ENCODE measurements around the gene PCSK2.

The PCSK2 gene

GRCh38 chr20:17469246-17470030 lies 242.6 kb downstream of the PCSK2 start:
- H3K4me2 ChIP-seq (ENCODE audit: low read length) = no peak overlapping the region
- no peak overlapping the region for H4K12ac ChIP-seq (ENCODE audit: low read depth, low read length)
- H3K4me1 ChIP-seq (ENCODE audit: control insufficient read depth in 1 of 2, insufficient read depth in 2 of 2, low read length in 2 of 2) = no peaks in the 10 kb centered on the region
- no peak overlapping the region for H3K9ac ChIP-seq (ENCODE audit: low read length)
- H3K23ac ChIP-seq (ENCODE audit: low read length) = no peak overlapping the region
- H3K79me2 ChIP-seq (ENCODE audit: control insufficient read depth, insufficient read depth, low read length, poor library complexity) = no peaks in the 10 kb centered on the region
- no peak overlapping the region for H2BK12ac ChIP-seq (ENCODE audit: low read length)
- DNase-seq = no peak
- H2BK120ac ChIP-seq (ENCODE audit: insufficient read depth, low read length, poor library complexity) = no peak overlapping the region
- no peaks in the 10 kb centered on the region for H3K27me3 ChIP-seq (ENCODE audit: insufficient read depth, low read length)
- H3K14ac ChIP-seq (ENCODE audit: low read length) = no peak overlapping the region
- no peak overlapping the region for H3K27ac ChIP-seq (ENCODE audit: low read depth, low read length)
- H2AK5ac ChIP-seq (ENCODE audit: low read length) = no peak overlapping the region
- no peak overlapping the region for H2AFZ ChIP-seq (ENCODE audit: insufficient read depth, low read length, poor library complexity)
- H3K36me3 ChIP-seq (ENCODE audit: control insufficient read depth in 1 of 2, insufficient read depth in 2 of 2, low read length in 2 of 2) = no peaks in the 10 kb centered on the region
- H4K8ac ChIP-seq (ENCODE audit: low read depth, low read length) = no peak overlapping the region
- H3K4me3 ChIP-seq (ENCODE audit: low read depth, low read length) = no peak overlapping the region
- no CpG with 5 or more reads among the region's 7 CpGs for WGBS (ENCODE audit: extremely low coverage, insufficient coverage, insufficient read length)
- no peak overlapping the region for H4K91ac ChIP-seq (ENCODE audit: low read depth, low read length)
- peaks cover 6% of the 10 kb centered on the region for H3K9me3 ChIP-seq (ENCODE audit: insufficient read depth, low read depth, low read length)
- no peak overlapping the region for H3K18ac ChIP-seq (ENCODE audit: low read length)
- no peaks in the 10 kb centered on the region for H3K79me1 ChIP-seq (ENCODE audit: low read length)
- H3K4ac ChIP-seq (ENCODE audit: low read depth, low read length) = no peak overlapping the region
- no peak overlapping the region for H2BK5ac ChIP-seq (ENCODE audit: low read depth, low read length, poor library complexity)

DNA sequence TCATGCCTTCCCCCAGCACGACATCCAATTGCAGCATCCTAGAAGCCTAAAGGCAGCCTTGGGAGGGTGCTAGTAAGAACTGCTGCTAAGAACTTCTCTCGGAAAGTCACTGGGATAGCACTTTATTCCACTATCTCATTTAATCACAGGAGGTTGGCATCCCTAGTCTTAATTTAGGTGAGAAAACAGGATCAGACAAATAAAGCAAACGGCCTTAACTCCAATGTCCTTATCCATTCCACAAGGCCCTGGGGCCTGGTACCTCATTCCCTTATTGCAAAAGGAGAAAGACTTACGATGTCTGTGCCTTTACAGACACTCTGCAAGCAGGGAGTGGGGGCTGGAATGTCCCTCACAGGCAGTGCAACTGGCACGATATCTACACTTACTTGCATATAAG lies 243.7 kb downstream of the PCSK2 start:
- no peaks in the 10 kb centered on the region for H3K27me3 ChIP-seq (ENCODE audit: insufficient read depth, low read length)
- H4K12ac ChIP-seq (ENCODE audit: low read depth, low read length) = no peak overlapping the region
- no peak overlapping the region for H2BK5ac ChIP-seq (ENCODE audit: low read depth, low read length, poor library complexity)
- no peak overlapping the region for H2BK12ac ChIP-seq (ENCODE audit: low read length)
- no peaks in the 10 kb centered on the region for H3K36me3 ChIP-seq (ENCODE audit: control insufficient read depth in 1 of 2, insufficient read depth in 2 of 2, low read length in 2 of 2)
- no peak overlapping the region for H3K9ac ChIP-seq (ENCODE audit: low read length)
- H2AK5ac ChIP-seq (ENCODE audit: low read length) = no peak overlapping the region
- no CpG with 5 or more reads among the region's 5 CpGs for WGBS (ENCODE audit: extremely low coverage, insufficient coverage, insufficient read length)
- H2AFZ ChIP-seq (ENCODE audit: insufficient read depth, low read length, poor library complexity) = no peak overlapping the region
- no peaks in the 10 kb centered on the region for H3K79me1 ChIP-seq (ENCODE audit: low read length)
- no peaks in the 10 kb centered on the region for H3K4me1 ChIP-seq (ENCODE audit: control insufficient read depth in 1 of 2, insufficient read depth in 2 of 2, low read length in 2 of 2)
- DNase-seq = no peak
- H3K18ac ChIP-seq (ENCODE audit: low read length) = no peak overlapping the region
- no peak overlapping the region for H3K27ac ChIP-seq (ENCODE audit: low read depth, low read length)
- no peak overlapping the region for H4K8ac ChIP-seq (ENCODE audit: low read depth, low read length)
- H3K4ac ChIP-seq (ENCODE audit: low read depth, low read length) = no peak overlapping the region
- no peak overlapping the region for H3K14ac ChIP-seq (ENCODE audit: low read length)
- no peak overlapping the region for H2BK120ac ChIP-seq (ENCODE audit: insufficient read depth, low read length, poor library complexity)
- H3K23ac ChIP-seq (ENCODE audit: low read length) = no peak overlapping the region
- no peak overlapping the region for H3K4me2 ChIP-seq (ENCODE audit: low read length)
- H3K4me3 ChIP-seq (ENCODE audit: low read depth, low read length) = no peak overlapping the region
- no peak overlapping the region for H4K91ac ChIP-seq (ENCODE audit: low read depth, low read length)
- no peaks in the 10 kb centered on the region for H3K79me2 ChIP-seq (ENCODE audit: control insufficient read depth, insufficient read depth, low read length, poor library complexity)
- H3K9me3 ChIP-seq (ENCODE audit: insufficient read depth, low read depth, low read length) = peaks cover 3% of the 10 kb centered on the region

DNA sequence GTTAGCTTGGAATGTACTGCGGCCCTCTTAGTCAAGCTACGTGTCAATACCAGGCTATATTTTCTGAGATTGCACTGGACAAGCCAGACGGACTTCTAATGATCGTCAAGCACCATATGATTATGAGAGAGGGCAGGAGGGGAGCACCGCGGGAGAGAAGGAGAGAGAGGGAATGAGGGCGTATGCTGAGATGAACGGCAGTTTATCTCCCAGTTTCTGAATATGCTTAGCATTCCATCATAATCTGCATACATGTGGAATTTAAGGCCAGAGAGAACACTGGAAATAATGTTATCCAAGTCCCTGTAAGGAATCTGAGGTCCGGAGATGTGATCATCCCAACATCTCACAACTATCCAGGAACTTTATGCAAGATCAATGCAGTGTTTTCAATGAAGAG lies 244.1 kb downstream of the PCSK2 start:
- H3K9me3 ChIP-seq (ENCODE audit: insufficient read depth, low read depth, low read length) = peaks cover 3% of the 10 kb centered on the region
- no peak overlapping the region for H3K27ac ChIP-seq (ENCODE audit: low read depth, low read length)
- no peak overlapping the region for H3K23ac ChIP-seq (ENCODE audit: low read length)
- H2BK120ac ChIP-seq (ENCODE audit: insufficient read depth, low read length, poor library complexity) = no peak overlapping the region
- no peak overlapping the region for H3K14ac ChIP-seq (ENCODE audit: low read length)
- H3K79me2 ChIP-seq (ENCODE audit: control insufficient read depth, insufficient read depth, low read length, poor library complexity) = no peaks in the 10 kb centered on the region
- no peak overlapping the region for H4K91ac ChIP-seq (ENCODE audit: low read depth, low read length)
- H4K8ac ChIP-seq (ENCODE audit: low read depth, low read length) = no peak overlapping the region
- H2AK5ac ChIP-seq (ENCODE audit: low read length) = no peak overlapping the region
- H3K4me2 ChIP-seq (ENCODE audit: low read length) = no peak overlapping the region
- H3K79me1 ChIP-seq (ENCODE audit: low read length) = no peaks in the 10 kb centered on the region
- H3K4me3 ChIP-seq (ENCODE audit: low read depth, low read length) = no peak overlapping the region
- no peaks in the 10 kb centered on the region for H3K4me1 ChIP-seq (ENCODE audit: control insufficient read depth in 1 of 2, insufficient read depth in 2 of 2, low read length in 2 of 2)
- no peak overlapping the region for H2AFZ ChIP-seq (ENCODE audit: insufficient read depth, low read length, poor library complexity)
- DNase-seq = no peak
- H3K4ac ChIP-seq (ENCODE audit: low read depth, low read length) = no peak overlapping the region
- no peaks in the 10 kb centered on the region for H3K36me3 ChIP-seq (ENCODE audit: control insufficient read depth in 1 of 2, insufficient read depth in 2 of 2, low read length in 2 of 2)
- no peak overlapping the region for H4K12ac ChIP-seq (ENCODE audit: low read depth, low read length)
- no peak overlapping the region for H3K18ac ChIP-seq (ENCODE audit: low read length)
- H2BK5ac ChIP-seq (ENCODE audit: low read depth, low read length, poor library complexity) = no peak overlapping the region
- WGBS (ENCODE audit: extremely low coverage, insufficient coverage, insufficient read length) = no CpG with 5 or more reads among the region's 9 CpGs
- H3K27me3 ChIP-seq (ENCODE audit: insufficient read depth, low read length) = no peaks in the 10 kb centered on the region
- no peak overlapping the region for H2BK12ac ChIP-seq (ENCODE audit: low read length)
- H3K9ac ChIP-seq (ENCODE audit: low read length) = no peak overlapping the region

GRCh38 chr20:17471606-17472187 lies 244.9 kb downstream of the PCSK2 start:
- no peak overlapping the region for H3K4me2 ChIP-seq (ENCODE audit: low read length)
- H3K79me2 ChIP-seq (ENCODE audit: control insufficient read depth, insufficient read depth, low read length, poor library complexity) = no peaks in the 10 kb centered on the region
- no peak overlapping the region for H2BK120ac ChIP-seq (ENCODE audit: insufficient read depth, low read length, poor library complexity)
- H4K8ac ChIP-seq (ENCODE audit: low read depth, low read length) = no peak overlapping the region
- H3K9ac ChIP-seq (ENCODE audit: low read length) = peak overlapping the region; percentile 4
- no peak overlapping the region for H4K91ac ChIP-seq (ENCODE audit: low read depth, low read length)
- no peaks in the 10 kb centered on the region for H3K36me3 ChIP-seq (ENCODE audit: control insufficient read depth in 1 of 2, insufficient read depth in 2 of 2, low read length in 2 of 2)
- H2BK5ac ChIP-seq (ENCODE audit: low read depth, low read length, poor library complexity) = no peak overlapping the region
- no peak overlapping the region for H2AK5ac ChIP-seq (ENCODE audit: low read length)
- no peaks in the 10 kb centered on the region for H3K79me1 ChIP-seq (ENCODE audit: low read length)
- no CpG with 5 or more reads among the region's 10 CpGs for WGBS (ENCODE audit: extremely low coverage, insufficient coverage, insufficient read length)
- no peaks in the 10 kb centered on the region for H3K27me3 ChIP-seq (ENCODE audit: insufficient read depth, low read length)
- H3K9me3 ChIP-seq (ENCODE audit: insufficient read depth, low read depth, low read length) = peaks cover 3% of the 10 kb centered on the region
- H3K23ac ChIP-seq (ENCODE audit: low read length) = no peak overlapping the region
- no peak overlapping the region for H2BK12ac ChIP-seq (ENCODE audit: low read length)
- H3K14ac ChIP-seq (ENCODE audit: low read length) = no peak overlapping the region
- no peak for DNase-seq
- no peak overlapping the region for H4K12ac ChIP-seq (ENCODE audit: low read depth, low read length)
- H3K27ac ChIP-seq (ENCODE audit: low read depth, low read length) = no peak overlapping the region
- H3K4me3 ChIP-seq (ENCODE audit: low read depth, low read length) = no peak overlapping the region
- no peaks in the 10 kb centered on the region for H3K4me1 ChIP-seq (ENCODE audit: control insufficient read depth in 1 of 2, insufficient read depth in 2 of 2, low read length in 2 of 2)
- no peak overlapping the region for H2AFZ ChIP-seq (ENCODE audit: insufficient read depth, low read length, poor library complexity)
- no peak overlapping the region for H3K4ac ChIP-seq (ENCODE audit: low read depth, low read length)
- no peak overlapping the region for H3K18ac ChIP-seq (ENCODE audit: low read length)
